Esophagus squamous epithelium (tissue), 4 donors: ENCODE measurements around the gene SLC7A14.

Experiments
- POLR2A ChIP-seq, 4 donors: fragments of 450-650 bp; IDR thresholded peaks; one replicate each; pipeline ENCODE4 v1.6.1; 2017; ENCODE audit warnings: antibody characterized with exemption in 4 of 4, mild to moderate bottlenecking in 4 of 4, moderate library complexity in 3 of 4
- TF ChIP-seq, protein P1 (sequence below), 6 experiments: fragments of 450-650 bp in 4 of 6; fragments of 200-600 bp in 2 of 6; sonication (generic) in 2 of 6; IDR thresholded peaks; one replicate each; pipeline ENCODE4 v1.5.1; 2016 to 2019; ENCODE audit warnings: antibody characterized with exemption in 6 of 6, mild to moderate bottlenecking in 4 of 6, moderate library complexity in 4 of 6

DNA sequence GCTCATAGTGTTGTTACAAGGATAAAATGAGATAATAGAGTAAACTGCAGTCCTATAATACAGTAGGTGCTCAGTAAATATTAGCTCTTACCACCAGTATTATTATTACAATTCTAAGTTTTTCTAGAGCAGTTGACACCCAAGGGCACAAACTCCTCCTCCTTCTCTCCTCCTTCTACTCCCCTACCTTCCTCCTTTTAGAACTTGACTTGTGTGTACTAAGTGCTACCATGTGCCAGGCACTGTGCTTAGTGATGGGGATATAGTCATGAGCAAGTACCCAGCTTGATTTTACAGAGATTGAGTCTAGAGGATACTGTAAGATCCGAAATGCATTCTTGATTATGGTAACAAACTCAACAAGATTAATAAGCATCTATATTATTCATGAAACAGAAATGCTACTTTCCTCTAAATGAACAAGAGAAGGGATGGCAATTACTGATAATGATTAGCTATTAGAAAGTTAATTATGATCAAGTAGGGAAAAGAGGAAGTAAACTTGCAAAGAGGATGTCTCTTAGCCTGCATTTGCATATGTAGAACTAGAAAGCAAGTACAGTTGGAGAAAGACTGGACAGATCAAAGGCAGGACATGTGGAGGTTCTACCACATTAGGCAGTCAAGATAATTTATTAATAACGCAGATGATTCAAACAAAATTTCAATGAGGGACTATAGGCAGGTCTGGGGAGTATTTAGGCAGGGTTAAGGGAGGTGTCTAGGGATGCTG, 94.9 kb downstream of the SLC7A14 start:
- TF ChIP-seq, protein P1, sequence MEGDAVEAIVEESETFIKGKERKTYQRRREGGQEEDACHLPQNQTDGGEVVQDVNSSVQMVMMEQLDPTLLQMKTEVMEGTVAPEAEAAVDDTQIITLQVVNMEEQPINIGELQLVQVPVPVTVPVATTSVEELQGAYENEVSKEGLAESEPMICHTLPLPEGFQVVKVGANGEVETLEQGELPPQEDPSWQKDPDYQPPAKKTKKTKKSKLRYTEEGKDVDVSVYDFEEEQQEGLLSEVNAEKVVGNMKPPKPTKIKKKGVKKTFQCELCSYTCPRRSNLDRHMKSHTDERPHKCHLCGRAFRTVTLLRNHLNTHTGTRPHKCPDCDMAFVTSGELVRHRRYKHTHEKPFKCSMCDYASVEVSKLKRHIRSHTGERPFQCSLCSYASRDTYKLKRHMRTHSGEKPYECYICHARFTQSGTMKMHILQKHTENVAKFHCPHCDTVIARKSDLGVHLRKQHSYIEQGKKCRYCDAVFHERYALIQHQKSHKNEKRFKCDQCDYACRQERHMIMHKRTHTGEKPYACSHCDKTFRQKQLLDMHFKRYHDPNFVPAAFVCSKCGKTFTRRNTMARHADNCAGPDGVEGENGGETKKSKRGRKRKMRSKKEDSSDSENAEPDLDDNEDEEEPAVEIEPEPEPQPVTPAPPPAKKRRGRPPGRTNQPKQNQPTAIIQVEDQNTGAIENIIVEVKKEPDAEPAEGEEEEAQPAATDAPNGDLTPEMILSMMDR (IDR thresholded peaks at IDR 0.05): no peak
- no peak for TF ChIP-seq POLR2A (IDR thresholded peaks at IDR 0.05)
